Cardiac fibroblast (primary cell): ENCODE data around the gene HES6.

Experiments
- DNase-seq, 2 donors: peaks; one replicate each; pipeline versions ENCODE4 v3.0.0 to v3.0.0-alpha.2; 2010; ENCODE audit warnings: low read depth in 2 of 2
- H3K4me3 ChIP-seq, 2 donors: replicated peaks in 1 of 2; 1 replicate in 1 of 2; 2 replicates in 1 of 2; pipeline ENCODE4 v1.5.1; 2011; ENCODE audit warnings: low read depth in 2 of 2, low read length in 2 of 2, mild to moderate bottlenecking in 2 of 2, moderate library complexity in 1 of 2
- CTCF ChIP-seq: IDR thresholded peaks from one replicate; pipeline ENCODE4 v1.5.1; 2011; ENCODE audit warnings: low read depth, mild to moderate bottlenecking, low read length, inconsistent platforms

HES6 gene

GRCh38 chr2:238252766-238253630 lies 13.2 kb upstream of the HES6 start:
- DNase-seq: no peak
- H3K4me3 ChIP-seq: no peak overlapping the region
- TF ChIP-seq CTCF: no peak

GRCh38 chr2:238251986-238252385 lies 12.1 kb upstream of the HES6 start:
- no peak for DNase-seq
- H3K4me3 ChIP-seq: no peak overlapping the region
- no peak for TF ChIP-seq CTCF

- H3K4me3 ChIP-seq: no peak overlapping the region
- no peak for DNase-seq
- TF ChIP-seq CTCF: no peak
These were observed 11.5 kb upstream of the HES6 start for GRCh38 chr2:238251331-238251730.

DNA sequence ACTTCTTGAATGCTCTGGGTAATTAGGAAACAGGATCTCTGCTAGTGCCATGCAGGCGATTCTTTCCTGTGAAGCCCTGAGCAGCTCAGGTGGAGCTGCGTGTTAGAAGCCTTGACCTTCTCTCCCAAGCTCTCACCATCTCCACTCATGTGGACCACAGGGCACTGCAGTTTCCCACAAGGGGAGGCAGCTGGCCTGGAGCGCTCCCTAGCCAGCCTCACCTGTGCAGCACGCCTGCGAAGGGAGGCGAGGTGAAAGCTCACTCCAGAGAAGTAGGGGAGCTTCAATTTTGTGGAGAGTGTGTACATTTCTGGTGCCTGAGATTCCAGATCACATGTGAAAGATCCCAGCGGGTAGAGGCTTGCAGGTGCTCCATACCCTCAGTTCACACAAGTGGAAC lies 11.1 kb upstream of the HES6 start:
- no peak for TF ChIP-seq CTCF
- no peak for DNase-seq
- H3K4me3 ChIP-seq: no peak overlapping the region

DNA sequence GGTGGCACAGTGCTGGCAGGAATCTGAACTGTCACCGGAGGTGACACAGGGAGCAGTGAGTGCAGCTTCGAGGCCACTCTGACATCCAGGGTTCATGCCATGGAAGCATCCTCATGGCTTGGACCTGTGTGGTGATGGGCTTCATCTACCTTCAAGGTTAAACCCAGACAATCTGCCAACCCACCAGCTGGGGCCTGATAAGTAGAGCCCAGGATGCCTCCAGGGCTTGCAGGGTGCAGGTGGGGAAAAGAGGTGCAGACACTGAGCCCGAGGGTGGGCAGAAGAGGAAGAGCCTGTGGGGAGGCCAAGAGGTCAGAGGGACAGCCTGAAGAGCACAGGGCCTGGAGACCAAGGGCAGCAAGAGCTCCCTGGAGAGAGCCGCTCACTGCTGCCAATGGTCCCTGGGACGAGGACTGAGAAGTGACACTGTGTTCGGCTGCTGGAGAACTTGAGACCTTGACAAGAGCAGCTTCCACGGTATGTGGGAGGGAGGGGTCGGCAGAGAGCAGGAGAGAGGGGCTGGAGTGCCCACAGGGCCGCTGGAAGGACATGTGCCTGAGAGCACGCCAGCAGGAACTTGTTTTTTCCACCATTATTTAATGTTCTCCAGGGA lies 8.1 kb upstream of the HES6 start:
- no peak overlapping the region for H3K4me3 ChIP-seq
- no peak for DNase-seq
- TF ChIP-seq CTCF: no peak

DNA sequence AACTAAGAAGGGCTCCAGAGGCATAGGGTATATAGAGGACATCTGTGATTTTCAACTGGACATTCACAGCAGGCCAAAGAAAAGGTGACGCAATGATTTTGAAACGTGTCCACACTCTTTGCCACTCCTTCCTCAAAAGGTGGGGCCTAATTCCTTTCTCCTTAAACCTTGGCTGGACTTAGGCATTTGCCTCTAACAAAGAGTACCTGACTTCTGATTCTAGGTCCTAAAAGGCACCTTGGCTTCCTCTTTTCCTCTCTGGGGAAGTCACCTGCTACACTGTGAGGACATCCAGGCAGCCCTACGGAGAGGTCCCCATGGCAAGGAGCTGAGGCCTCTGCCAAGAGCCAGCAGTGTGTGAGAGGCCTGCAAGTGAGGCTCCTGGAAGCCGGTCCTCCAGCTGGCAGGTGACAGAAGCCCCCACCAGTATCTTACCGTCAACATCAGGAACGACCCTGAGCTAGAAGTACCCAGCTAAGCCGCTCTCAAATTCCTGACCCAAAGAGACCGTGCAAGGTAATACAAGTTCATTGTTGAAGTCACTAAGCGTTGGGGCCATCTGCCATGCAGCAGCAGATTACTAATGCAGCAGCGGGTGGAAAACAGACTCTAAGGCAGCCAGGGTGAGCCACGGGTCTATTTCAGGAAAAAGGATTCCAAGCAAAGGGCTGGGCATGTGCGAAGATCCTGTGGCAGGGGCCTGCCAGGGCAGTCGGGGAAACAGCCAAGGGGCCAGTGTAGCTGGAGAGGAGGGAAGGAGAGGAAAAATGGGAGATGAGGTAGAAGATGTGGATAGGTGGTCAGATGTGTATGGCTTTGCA lies 7.4 kb upstream of the HES6 start:
- no peak for TF ChIP-seq CTCF
- no peak for DNase-seq
- H3K4me3 ChIP-seq: no peak overlapping the region
